GM21381 (cell line): ENCODE data around the gene GMPS.
"Not testable (repeated sequence)": the region's sequence is repeated elsewhere in the genome, so short reads cannot be mapped to it uniquely, and the experiment has no call there.

Experiments
- ATAC-seq: cut with Tn5 transposase; IDR thresholded peaks from one replicate; pipeline ENCODE4 v1.9.1; 2021; ENCODE audit warnings: mild to moderate bottlenecking, moderate library complexity; ENCODE audit not compliant: unreplicated experiment

GMPS gene

DNA sequence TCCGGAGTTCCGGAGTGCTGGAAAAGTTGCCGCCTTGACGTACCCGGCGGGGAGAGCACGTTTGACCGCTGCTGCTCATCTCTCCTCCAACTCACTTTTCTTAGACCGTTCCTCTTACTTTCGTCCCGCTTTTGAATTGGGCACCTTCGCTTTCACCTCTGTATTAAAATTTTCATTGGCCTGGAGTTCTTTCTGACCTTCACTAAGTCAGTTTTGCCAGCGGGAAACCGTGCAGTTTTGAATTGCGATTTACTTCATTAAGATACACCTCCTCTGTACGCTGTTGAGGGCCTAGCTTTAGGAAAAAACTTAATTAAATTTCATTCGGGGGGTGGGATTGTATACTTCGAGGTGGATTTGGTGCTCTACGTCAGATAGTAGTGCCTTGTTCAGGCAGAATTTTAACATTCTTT lies 1.3 kb downstream of the GMPS start:
- peak; percentile 5 for ATAC-seq

DNA sequence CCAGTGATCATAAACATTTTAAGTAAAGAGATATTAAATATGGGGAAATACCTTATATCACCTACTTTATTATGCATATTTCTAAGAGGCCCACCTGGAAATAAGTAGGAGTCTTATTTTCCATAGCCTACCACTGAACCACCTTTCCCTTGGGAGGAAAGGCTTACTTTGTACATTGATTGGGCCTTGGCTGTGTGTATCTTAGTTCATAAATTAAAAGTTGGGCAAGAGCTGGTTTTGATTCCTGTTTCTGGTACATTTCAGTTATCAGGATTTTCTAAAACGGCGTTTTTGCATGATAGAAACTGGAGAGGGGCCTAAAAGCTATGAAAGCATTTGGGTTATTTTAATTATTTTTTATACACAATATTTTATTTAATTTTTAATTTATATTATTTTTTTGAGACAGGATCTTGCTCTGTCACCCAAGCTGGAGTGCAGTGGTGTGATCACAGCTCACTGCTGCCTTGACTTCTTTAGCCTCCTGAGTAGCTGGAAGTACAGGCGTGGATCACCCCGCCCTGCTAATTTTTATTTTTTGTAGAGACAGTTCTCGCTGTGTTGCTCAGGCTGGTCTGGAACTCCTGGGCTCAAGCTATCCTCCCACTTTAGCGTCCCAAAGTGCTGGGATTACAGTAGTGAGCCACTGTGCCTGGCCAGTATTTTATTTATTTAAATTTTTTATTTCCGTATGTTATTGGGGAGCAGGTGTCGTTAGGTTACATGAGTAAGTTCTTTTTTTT lies 2.6 kb downstream of the GMPS start:
- no peak for ATAC-seq

DNA sequence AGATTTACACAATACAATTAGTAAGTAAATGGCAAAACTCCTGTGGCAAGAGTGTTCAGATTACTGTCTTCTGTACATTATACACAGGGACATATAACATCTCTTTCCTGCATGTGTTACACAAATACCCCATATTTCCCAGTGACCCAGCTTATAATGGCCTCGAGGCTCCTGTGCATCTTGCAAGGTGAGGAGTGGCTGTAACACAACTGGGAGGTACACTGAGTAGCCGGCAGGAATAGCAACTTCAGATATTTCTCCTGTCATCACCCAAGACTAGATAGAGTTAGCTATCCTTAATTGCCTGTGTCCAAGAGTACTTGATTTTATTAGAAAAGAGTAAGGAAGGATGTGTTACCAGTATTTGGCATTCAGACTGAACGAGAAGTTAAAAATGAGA lies 5.6 kb downstream of the GMPS start:
- no peak for ATAC-seq

DNA sequence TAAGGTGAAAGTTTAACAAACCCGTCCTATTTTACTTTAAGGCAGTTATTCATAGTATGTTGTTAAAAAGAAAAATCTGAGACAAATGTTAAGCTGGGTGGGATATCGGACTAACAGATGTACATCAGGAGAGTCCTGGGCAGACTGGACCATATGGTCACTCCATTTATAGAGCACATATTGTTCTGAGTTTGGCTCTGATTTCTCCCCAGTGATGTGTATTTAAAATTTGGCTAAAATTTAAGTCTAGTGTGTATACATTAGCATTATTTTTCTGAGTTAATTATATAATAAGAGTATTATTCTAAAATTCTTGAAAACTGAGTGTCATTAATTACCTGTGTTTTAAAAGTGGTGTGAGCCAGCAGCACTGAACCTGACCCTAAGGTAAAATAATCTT lies 6.1 kb downstream of the GMPS start:
- no peak for ATAC-seq

DNA sequence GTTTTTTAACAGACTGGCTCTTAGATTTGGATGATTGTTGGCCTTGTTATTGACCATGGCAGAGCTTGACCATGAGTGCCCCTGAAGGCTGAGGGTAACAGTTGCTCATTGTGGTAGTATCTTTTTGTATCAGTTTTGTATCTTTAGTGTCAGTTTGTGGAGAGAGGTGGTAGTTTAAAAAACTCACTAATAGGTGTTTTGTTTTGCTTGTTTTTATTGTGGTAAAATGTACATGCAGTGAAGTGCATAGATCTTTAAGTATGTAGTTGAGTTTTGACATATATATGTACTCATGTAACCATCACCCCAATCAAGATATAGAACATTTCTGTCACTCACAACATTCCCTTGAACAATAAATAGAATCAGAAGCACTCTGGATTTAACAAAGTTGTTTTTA lies 9.8 kb downstream of the GMPS start:
- peak; percentile 50 for ATAC-seq

DNA sequence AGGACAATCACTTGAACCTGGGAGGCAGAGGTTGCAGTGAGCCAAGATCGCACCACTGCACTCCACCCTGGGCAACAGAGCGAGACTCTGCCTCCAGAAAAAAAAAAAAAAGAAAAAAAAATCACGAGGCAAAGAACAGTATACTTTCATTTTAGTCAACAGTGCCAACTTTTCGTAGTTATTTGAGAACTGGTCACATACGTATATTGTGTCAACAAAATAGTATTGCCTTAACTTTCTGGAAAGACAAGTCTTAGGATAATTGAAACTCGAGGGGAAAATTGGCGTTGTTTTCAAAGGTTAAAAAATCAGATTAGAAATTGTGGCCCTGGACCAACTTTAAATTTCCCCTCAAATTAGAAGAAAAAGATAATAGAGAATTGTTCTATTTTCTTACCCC lies 13.8 kb downstream of the GMPS start:
- no peak for ATAC-seq

DNA sequence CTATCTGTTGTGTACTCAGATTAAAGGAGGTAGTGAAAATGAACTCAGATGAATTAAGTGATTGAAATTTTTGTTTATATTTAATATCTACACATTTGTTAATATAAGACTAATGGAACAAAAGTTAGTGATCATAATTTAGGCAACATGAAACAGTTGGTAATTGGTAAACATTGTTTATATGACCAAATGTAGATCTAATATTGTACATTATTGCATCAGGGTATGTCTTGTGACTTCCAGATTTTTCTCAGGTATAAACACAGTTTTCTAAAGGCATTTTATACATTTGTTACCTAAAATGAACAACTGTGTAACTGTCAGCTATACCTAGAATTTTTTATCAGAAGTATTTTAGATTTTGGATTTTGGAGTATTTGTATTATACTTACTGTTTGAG lies 14.8 kb downstream of the GMPS start:
- ATAC-seq: no peak

DNA sequence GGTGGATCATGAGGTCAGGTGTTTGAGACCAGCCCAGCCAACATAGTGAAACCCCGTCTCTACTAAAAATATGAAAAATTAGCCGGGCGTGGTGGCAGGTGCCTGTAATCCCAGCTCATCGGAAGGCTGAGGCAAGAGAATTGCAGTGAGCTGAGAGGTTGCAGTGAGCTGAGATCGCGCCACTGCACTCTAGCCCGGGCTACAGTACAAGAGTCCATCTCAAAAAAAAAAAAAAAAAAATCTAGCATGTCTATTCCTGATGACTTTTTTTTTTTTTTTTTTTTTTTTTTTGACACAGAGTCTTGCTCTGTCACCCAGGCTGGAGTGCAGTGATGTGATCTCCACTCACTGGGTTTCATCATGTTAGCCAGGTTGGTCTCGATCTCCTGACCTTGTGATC lies 15.9 kb downstream of the GMPS start:
- ATAC-seq: not testable (repeated sequence)

DNA sequence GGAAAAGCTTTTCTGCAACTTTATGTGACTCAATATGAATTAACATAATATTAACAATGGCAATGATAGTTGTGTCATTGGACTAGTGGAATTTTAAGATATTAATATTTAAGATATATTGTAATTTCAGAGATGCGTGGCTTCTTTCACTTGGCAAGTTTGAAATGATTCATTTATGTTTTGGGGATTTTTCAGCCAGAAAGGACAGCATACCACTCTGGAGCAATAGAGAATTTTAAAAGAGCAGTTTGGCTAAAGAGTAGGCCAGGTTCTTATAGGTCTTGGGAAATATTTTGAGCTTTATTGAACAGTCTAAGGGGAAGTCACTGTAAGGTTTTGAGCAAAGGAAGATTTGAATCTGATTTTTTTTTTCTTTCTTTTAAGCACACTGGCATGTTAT lies 16.5 kb downstream of the GMPS start:
- no peak for ATAC-seq

DNA sequence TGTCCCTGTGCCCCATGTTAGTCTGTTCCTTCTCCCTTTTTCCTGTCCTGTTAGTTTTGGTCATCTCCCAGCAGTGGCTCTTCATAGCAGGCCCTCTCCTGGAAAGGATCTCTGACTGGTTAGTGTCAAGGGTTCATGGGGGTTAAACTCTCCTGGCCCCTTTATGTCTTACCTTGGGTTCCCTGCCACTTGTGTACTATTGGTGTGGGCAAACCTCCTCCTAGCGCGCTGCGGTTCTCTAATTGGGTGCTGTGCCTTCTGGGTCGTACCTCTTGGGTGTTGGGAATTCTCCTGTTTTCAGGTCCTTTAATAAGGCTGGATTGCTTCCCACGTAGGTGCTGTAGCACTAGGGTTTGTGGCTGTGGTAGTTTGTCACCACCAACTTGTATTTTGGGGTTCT lies 18.8 kb downstream of the GMPS start:
- no peak for ATAC-seq

DNA sequence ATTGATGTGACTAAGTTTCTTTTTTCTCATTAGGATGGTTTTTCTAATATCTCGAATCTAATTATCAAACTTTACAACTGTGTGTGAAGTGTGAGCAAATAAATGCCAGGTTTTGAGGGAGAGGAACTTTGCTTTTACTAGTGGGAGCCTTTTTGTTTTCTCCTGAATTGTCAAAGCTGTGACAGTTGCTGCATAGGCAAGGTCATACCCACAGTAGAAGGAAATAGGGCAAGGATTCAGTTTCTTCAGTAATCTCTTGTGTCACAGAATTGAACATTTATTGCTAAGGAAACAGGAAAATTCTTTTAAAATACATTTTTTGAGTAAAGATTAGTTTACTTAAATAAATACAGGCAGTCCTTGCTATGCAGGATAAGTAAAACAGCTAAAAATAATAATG lies 19.5 kb downstream of the GMPS start:
- no peak for ATAC-seq

DNA sequence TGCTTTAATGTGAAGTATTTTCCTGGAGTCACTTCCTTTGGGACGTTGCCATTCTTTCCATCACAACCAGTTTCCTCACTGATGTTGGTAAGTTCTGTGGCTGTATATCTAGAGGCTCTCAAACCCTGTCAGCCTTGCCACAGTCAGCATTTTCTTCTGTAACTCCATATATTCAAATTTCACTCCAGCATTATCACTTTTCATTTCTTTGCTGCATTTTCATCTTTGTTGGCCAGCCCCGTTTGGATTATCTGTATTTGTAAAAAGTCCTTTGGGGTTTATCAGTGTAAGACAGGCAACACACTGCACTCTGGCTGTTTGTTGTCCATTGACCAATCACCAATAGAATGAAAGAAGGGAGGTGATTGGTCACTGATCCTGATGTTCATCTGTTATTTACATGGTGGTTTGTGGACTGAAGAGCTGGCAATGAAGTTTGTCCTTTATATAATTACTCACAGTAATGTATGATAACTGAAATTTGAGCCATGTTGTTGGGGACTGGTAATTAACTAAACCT lies 20.3 kb downstream of the GMPS start:
- no peak for ATAC-seq

DNA sequence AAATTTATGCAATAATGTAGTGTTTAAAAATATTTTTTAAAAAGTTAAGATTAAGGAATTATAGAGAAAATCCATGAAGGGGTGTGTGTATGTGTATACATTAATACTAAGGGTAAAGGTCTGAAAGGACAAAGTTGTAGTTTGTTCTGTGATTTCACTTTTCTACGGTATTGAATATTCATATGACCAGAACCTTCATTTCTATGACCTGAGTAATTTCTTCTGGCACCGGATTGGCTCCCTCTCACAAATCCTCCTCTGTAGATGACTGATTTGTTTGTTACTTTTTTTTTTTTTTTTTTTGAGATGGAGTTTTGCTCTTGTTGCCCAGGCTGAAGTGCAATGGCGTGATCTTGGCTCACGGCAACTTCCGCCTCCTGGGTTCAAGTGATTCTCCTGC lies 20.9 kb downstream of the GMPS start:
- ATAC-seq: no peak

DNA sequence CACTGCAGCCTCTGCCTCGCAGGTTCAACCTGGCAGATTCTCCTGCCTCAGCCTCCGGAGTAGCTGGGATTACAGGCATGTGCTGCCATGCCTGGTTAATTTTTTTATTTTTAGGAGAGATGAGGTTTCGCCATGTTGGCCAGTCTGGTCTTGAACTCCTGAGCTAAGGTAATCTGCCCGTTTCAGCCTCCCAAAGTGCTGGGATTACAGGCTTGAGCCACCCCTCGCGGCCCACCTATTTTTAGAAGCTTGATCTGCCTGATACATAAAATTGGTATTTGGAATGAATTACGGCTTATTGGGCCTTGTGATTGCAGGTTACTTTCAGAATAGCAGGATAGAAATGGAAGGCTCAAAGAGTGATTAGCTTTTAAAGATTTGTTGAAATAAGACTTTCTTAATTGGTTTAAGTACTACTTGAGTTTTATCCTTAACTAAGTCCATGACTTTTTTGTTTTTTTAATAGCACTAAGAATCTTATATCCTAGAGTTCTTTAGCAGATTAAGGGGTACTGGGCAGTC lies 25.0 kb downstream of the GMPS start:
- ATAC-seq: no peak

DNA sequence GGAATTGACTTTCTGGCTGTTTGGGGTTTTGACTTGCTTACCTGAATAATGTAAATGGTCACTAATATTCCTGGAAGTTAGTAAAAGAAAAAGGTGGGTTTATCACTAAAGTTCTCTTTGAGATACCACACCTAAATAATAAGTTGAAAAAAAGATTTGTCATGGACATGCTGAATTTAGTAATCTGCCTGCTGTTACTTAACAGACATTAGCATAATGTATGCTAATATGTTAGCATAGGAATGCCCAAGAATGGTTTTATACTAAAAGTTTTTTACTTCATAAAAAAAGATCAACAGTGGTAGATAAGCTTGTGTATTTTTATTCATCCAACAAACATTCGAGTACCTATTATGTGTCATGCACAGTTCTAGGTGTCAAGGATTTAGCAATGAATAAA lies 36.5 kb downstream of the GMPS start:
- no peak for ATAC-seq

DNA sequence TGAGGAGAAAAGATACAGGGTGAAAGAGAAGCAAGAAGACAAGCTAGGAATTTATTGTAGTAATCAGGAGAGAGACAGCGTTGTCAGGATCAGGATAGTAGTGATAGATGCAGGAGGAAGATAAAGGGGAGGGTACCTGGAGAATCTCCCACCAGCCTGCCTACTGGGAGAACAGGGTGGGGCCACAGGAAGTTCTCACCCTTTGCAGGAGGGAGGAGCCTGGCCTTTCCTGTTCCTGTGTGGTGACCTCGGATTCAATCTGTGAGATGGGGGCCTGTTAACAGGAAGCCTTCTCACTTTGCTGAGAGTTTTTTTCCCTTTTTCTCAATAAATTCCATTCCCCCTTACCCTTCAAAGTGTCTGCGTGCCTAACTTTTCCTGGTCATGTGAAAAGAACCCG lies 37.6 kb downstream of the GMPS start:
- ATAC-seq: no peak

DNA sequence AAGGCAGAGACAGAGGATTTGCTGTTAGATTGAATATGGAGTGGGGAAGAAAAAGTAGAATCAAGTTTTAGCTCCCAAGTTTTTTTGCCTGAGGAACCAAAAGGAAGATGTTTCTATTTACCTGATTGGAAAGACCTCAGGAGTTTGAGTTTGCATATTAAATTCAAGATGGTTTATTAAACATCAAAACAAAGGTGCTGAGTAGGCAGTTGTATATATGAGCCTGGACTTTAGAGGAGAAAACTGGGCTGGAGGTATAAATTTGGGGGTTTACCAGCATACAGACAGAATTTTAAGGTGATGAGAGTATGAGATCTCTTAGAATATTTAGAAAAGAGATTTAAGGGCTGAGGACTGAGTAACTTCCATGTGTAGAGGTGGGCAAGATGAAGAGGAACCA lies 38.2 kb downstream of the GMPS start:
- no peak for ATAC-seq

DNA sequence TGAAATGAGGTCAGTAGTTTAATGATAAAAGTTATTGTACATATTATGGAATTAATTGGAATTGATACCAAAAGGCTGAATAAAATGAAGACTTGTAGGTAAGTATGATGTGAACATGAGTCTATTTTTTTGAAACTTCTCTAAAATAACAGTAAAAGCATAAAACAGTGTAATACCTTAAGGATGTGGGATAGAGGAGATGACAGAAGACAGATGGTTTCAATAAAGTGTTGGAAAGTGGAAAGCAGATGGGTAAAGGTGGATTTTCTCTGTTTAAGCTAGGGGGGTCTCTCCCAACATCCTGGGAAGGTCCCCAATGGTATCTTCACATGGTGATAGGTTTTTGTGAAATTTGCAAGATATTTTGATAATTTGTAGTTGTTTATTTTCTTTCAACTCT lies 41.6 kb downstream of the GMPS start:
- no peak for ATAC-seq

DNA sequence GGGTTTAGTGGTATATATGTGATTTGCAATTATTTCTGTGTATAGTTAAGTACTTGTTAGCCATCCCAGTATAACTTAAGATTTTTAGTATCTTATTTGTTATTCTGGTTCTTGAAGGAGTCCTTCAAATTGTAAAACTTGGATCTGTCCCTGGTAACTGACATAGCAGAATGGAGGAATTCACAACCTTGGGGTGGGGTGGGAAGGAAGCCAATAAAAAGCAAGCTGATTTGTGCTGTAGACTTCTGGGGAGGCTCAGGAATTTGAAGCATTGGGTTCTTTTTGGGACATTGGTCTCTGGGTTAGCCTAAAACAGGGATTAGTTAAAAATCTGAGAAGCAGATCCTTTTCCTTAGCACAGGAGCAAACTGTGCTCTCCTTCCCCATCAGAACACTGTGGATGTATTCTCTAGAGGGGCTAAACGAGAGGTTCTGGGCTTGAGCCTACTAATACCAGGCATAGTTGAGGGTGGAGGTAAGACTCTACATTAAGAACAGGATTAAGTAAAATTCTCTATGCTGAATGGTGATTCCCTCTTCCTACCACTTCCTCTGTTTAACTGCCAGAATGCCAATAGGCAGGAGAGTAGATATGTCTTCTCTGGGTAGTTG lies 42.2 kb downstream of the GMPS start:
- no peak for ATAC-seq

DNA sequence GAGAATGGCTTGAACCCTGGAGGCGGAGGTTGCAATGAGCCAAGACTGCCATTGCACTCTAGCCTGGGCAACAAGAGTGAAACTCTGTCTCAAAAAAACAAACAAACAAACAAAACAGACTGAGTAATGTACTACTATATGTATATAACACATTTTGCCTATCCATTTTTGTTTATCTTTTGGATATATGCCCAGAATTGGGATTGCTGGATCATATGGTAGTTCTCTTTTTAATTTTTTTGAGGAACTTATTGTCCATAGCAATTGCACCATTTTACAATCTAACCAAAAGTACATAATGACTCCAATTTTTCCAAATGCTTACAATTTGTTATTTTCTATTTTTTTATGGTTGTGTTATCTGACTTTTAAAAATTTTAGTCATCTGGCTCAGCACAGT lies 47.3 kb downstream of the GMPS start:
- no peak for ATAC-seq

DNA sequence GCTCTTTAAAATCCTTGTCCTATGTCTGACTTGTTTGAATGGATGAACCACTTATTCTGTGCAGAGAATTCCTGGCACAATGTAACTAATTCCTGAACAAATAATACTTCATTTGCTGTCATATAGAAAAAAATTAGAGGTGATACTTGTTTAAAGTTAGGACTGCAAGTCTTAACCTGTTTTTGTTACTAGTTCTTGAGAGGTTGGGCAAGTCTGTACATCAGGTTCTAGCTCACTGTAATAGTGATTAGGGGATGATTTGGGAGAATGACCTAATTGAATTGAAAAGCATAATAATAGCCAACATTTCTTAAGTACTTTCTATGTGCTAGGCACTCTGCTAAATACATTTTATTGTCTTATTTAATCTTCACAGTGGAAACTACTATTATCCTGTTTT lies 49.3 kb downstream of the GMPS start:
- ATAC-seq: no peak

DNA sequence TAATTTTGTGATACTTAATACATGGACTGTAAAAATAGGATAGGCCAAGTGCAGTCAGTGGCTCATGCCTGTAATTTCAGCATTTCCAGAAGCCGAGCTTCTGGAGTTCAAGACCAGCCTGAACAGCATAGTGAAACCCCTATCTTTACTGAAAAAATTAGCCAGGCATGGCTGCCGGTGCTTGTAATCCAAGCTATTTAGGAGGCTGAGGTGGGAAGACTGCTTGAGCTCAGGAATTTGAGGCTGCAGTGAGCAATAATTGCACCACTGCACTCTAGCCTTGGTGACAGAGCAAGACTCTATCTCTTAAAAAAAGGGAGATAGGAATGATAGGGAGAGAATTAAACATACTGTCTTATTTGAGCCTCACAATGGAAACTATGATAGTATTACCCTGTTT lies 51.0 kb downstream of the GMPS start:
- ATAC-seq: no peak

DNA sequence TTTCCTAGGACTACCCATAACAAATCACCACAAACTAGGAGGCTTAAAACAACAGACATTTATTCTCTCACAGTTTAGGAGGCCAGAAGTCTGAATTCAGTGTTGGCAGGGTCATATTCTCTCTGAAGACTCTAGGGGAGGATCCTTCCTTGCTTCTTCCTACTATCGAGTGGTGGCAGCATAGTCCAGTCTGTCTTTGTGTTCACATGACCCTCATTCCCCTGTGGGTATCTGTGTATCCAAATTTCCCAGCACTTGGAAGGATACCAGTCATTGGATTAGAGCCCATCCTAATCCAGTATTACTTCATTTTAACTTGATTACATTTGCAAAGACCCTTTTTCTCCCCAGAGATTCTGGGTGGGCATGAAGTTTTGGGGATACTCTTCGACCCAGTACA lies 63.8 kb downstream of the GMPS start:
- no peak for ATAC-seq
